GM21528 (cell line): ENCODE measurements around the gene CTTN.
A peak's percentile ranks its signal among the peaks of the same experiment; 100 is the strongest.
"Not testable (repeated sequence)": the region's sequence is repeated elsewhere in the genome, so short reads cannot be mapped to it uniquely, and the experiment has no call there.

Experiments used
- ATAC-seq: cut with Tn5 transposase; IDR thresholded peaks from one replicate; pipeline ENCODE4 v1.9.1; 2021; ENCODE audit warnings: mild to moderate bottlenecking, moderate library complexity; ENCODE audit not compliant: unreplicated experiment, low FRiP score

The CTTN gene

GRCh38 chr11:70445091-70445490 lies 46.8 kb downstream of the CTTN start:
- no peak for ATAC-seq

GRCh38 chr11:70445605-70446004 lies 47.3 kb downstream of the CTTN start:
- no peak for ATAC-seq

GRCh38 chr11:70448983-70449567 lies 50.7 kb downstream of the CTTN start:
- ATAC-seq = no peak

- no peak for ATAC-seq
Measured at GRCh38 chr11:70454197-70454767, 56.0 kb downstream of the CTTN start.

- not testable (repeated sequence) for ATAC-seq
Measured at GRCh38 chr11:70454811-70455210, 56.5 kb downstream of the CTTN start.

GRCh38 chr11:70455354-70455753 lies 57.0 kb downstream of the CTTN start:
- ATAC-seq = no peak

GRCh38 chr11:70456921-70457532 lies 58.7 kb downstream of the CTTN start:
- ATAC-seq = no peak

- no peak for ATAC-seq
Measured at GRCh38 chr11:70458736-70459135, 60.4 kb downstream of the CTTN start.

- no peak for ATAC-seq
Measured at GRCh38 chr11:70460111-70460510, 61.8 kb downstream of the CTTN start.

- ATAC-seq = no peak
Measured at GRCh38 chr11:70460964-70461363, 62.6 kb downstream of the CTTN start.

- ATAC-seq = no peak
Measured at GRCh38 chr11:70462818-70463477, 64.6 kb downstream of the CTTN start.

GRCh38 chr11:70463478-70464255 lies 65.3 kb downstream of the CTTN start:
- ATAC-seq = no peak

GRCh38 chr11:70464509-70465361 lies 66.4 kb downstream of the CTTN start:
- ATAC-seq = no peak

GRCh38 chr11:70466154-70466553 lies 67.8 kb downstream of the CTTN start:
- no peak for ATAC-seq

- no peak for ATAC-seq
Measured at GRCh38 chr11:70466596-70466995, 68.3 kb downstream of the CTTN start.

- ATAC-seq = no peak
Measured at GRCh38 chr11:70467201-70468085, 69.1 kb downstream of the CTTN start.

- ATAC-seq = no peak
Measured at GRCh38 chr11:70468256-70469195, 70.2 kb downstream of the CTTN start.

GRCh38 chr11:70470127-70470526 lies 71.8 kb downstream of the CTTN start:
- peak; percentile 54 for ATAC-seq
